ENCODE results near the gene GPR27. TPM values are rescaled to one million over a fixed set of nuclear protein-coding genes. Genes with fewer than 3 reads are reported as not detected.

Gene GPR27
- total RNA-seq, 6 experiments from 2014 or later = 0.09 to 0.37 (median 0.12) TPM; not detected in 1

DNA sequence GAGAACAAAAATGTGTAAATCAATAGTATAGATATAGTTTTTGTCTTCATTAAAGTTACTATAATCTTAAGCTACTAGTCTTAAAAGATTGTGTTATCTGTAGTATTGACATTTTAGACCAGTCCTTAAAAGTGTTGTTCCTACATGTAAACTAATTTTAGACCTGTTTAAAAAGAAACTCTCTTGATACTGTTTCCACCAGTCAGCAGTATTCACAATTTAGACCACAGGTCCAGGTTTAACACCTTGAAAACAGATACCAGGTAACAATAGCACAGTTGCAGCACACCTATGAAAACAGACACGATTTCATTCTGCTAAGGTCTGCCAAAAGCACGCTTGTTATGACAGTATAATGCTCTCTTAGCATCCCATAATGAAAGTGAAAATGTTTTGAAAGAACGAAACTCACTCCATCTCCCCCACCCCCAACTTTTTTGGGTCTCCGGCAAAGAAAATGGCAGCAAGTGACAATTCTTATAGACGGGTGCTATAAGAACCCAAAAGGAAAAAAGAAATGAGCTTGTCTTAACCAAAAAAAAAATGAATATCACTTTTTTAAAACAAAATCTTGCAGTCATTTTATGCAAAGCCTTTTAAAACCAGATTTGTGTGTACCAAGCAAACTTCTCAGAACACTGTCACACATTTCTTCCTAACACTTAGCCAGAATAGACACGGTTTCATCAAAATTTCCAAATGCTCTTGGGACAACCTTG lies 30.0 kb upstream of the GPR27 start:
- Histone ChIP-seq H3K36me3 (no peaks in the 10 kb centered on the region), H3K27ac (peak overlapping the region in 1 of 3 donors; percentile 7), H3K27me3 (no peaks in the 10 kb centered on the region), H3K4me1 (peaks cover 0 to 9% (median 0%) of the 10 kb centered on the region in 4 donors), H3K9me3 (no peaks in the 10 kb centered on the region), H3K4me3 (peak overlapping the region in 1 of 3 donors; percentile 67)
- TF ChIP-seq, protein P1, sequence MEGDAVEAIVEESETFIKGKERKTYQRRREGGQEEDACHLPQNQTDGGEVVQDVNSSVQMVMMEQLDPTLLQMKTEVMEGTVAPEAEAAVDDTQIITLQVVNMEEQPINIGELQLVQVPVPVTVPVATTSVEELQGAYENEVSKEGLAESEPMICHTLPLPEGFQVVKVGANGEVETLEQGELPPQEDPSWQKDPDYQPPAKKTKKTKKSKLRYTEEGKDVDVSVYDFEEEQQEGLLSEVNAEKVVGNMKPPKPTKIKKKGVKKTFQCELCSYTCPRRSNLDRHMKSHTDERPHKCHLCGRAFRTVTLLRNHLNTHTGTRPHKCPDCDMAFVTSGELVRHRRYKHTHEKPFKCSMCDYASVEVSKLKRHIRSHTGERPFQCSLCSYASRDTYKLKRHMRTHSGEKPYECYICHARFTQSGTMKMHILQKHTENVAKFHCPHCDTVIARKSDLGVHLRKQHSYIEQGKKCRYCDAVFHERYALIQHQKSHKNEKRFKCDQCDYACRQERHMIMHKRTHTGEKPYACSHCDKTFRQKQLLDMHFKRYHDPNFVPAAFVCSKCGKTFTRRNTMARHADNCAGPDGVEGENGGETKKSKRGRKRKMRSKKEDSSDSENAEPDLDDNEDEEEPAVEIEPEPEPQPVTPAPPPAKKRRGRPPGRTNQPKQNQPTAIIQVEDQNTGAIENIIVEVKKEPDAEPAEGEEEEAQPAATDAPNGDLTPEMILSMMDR (IDR thresholded peaks at IDR 0.05) = no peak
- TF ChIP-seq POLR2A (IDR thresholded peaks at IDR 0.05) = no peak
- DNase-seq = no peak
- intact Hi-C loops (cut with DNase I) = no loop called here
- 22% methylated on average over 6 of the region's 6 CpGs for WGBS (ENCODE audit: insufficient coverage, low coverage, low lambda C conversion rate, missing lambda C conversion rate)
- peak in 2 of 4 donors; percentile 19 to 56 for ATAC-seq

DNA sequence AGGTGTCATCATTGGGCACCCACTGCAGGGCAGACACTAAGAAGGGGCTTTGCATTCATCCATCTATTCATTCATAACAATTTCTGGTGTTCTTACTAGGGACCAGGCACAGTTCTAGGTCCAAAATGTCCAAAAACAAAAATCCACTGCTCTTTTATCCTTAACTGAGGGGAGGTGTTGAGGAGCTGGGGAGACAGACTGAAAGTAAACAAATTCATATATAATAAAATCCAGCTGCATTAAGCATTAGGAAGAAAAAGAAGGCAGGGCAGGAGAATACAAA lies 29.5 kb upstream of the GPR27 start:
- Histone ChIP-seq H3K9me3 (no peaks in the 10 kb centered on the region), H3K4me3 (peak overlapping the region; percentile 67 to 83 (median 72)), H3K27ac (peak overlapping the region in 1 of 3 donors; percentile 7), H3K4me1 (peaks cover 0 to 9% (median 0%) of the 10 kb centered on the region in 4 donors), H3K27me3 (no peaks in the 10 kb centered on the region), H3K36me3 (no peaks in the 10 kb centered on the region)
- TF ChIP-seq, protein P1 (IDR thresholded peaks at IDR 0.05) = no peak
- TF ChIP-seq POLR2A (IDR thresholded peaks at IDR 0.05) = no peak
- no peak for ATAC-seq
- intact Hi-C loops (cut with DNase I) = no loop called here
- no peak for DNase-seq

DNA sequence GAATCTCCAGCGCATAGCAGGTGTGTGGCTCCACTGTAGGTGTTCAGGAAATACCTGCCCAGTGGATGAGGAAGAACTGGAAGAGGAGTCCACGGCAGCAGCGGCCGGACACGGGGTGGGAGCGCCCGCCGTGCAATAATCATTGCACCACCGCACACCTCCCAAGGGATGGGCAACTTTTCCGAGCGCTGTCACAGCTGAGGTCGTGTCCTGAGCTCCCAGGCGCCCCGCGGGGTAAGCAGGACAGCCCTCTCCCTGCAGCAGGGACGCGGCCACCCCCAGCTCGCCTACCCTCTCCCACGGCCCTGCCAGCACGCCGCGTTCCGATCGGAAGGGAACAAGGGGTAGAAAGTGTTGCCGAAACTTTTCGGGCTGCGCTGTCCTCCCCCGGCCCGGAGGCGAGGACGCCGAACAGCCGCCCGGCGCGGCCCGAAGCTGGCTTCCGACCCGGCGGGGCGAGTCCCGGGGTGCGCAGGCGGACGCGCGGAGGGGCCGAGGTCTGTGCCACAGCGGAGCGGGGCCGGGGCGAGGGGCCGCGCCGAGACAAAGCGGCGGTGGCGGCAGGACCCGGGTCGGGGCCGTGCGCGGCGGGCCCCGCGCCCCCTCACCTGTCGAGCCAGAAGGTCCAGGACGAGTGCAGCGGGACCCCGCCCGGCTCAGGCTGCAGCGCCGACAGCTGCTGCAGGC lies 28.9 kb upstream of the GPR27 start:
- Histone ChIP-seq H3K4me1 (peaks cover 0 to 9% (median 0%) of the 10 kb centered on the region in 4 donors), H3K4me3 (peak overlapping the region; percentile 67 to 83 (median 72)), H3K27me3 (no peaks in the 10 kb centered on the region), H3K9me3 (no peaks in the 10 kb centered on the region), H3K36me3 (no peaks in the 10 kb centered on the region), H3K27ac (peak overlapping the region; percentile 67 to 70 (median 68))
- ATAC-seq = peak; percentile 72 to 82 (median 76)
- TF ChIP-seq POLR2A (IDR thresholded peaks at IDR 0.05) = peak; percentile 16
- TF ChIP-seq, protein P1 (IDR thresholded peaks at IDR 0.05) = no peak
- WGBS (ENCODE audit: insufficient coverage, low coverage, low lambda C conversion rate, missing lambda C conversion rate) = no CpG with 5 or more reads among the region's 73 CpGs
- DNase-seq = peak; percentile 66 to 70 (median 67)
- intact Hi-C loops (cut with DNase I) = no loop called here

DNA sequence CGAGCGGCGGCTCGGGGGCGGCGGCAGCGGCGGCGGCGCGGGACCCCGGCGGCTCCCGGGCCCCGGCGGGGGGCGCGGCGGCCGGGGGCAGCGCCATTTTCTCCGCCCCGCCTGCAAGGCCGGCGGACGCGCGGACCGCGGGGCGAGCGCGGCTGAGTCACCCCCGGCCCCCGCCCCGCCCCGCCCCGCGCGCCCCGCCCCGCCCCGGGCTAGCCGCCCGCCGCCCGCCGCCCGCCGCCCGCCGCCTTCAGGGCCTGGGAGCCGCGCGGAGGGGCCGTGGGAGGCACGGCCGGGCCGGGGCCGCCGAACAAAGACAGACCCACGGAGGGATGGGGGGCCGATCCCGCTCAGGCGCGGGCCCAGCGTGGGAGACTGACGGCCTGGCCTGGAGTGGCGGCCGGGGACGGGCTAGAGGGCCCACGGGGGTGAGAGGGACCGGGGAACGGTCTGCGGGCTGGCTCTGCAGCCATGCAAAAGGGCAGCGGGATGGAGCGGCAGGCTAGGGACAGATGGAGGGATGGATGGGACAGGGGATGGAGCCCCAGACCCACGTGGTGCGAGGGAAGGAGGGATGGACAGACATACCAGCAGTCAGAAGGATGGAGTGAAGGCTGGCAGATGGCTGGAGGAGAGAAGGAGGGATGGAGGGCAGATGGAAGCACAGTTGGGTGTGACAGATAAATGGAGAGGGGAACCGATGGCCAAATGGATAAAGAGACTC lies 28.2 kb upstream of the GPR27 start, which contains the start of gene EIF4E3:
EIF4E3 (minus strand) TSS at position 132 of the 721 bp plus-strand sequence; CDS start at position 97, 35 bp downstream.
- no peaks in the 10 kb centered on the region for H3K36me3 ChIP-seq
- H3K27me3 ChIP-seq = no peaks in the 10 kb centered on the region
- 13% methylated on average over 18 of the region's 80 CpGs for WGBS (ENCODE audit: insufficient coverage, low coverage, low lambda C conversion rate, missing lambda C conversion rate)
- DNase-seq = peak; percentile 58 to 61 (median 59)
- TF ChIP-seq, protein P1 (IDR thresholded peaks at IDR 0.05) = no peak
- no peak for TF ChIP-seq POLR2A (IDR thresholded peaks at IDR 0.05)
- peak within 1 kb of the TSS; percentile 67 to 83 (median 72) for H3K4me3 ChIP-seq
- intact Hi-C loops (cut with DNase I) = no loop called here
- peaks cover 0 to 9% (median 0%) of the 10 kb centered on the region in 4 donors for H3K4me1 ChIP-seq
- peak within 1 kb of the TSS; percentile 67 to 70 (median 68) for H3K27ac ChIP-seq
- H3K9me3 ChIP-seq = no peaks in the 10 kb centered on the region
- peak; percentile 53 to 66 (median 55) for ATAC-seq
